Measurements from ENCODE around the gene TECTA.
A peak's percentile ranks its signal among the peaks of the same experiment; 100 is the strongest.

TECTA gene

GRCh38 chr11:121179306-121179705 is 78.3 kb downstream of the TECTA start:
- Histone ChIP-seq H3K9me3 (no peaks in the 10 kb centered on the region; the same call in 1 of the 2 replicates), H3K4me3 (ENCODE audit: low read depth, low read length) (no peak overlapping the region), H3K36me3 (no peaks in the 10 kb centered on the region), H3K27me3 (no peaks in the 10 kb centered on the region), H3K4me1 (no peaks in the 10 kb centered on the region)
- no peak for DNase-seq
- TF ChIP-seq CTCF (IDR thresholded peaks at IDR 0.05; ENCODE audit: low read depth, low read length), result no peak

GRCh38 chr11:121180183-121180582 is 79.1 kb downstream of the TECTA start:
- Histone ChIP-seq H3K9me3 (no peaks in the 10 kb centered on the region; the same call in 1 of the 2 replicates), H3K4me3 (ENCODE audit: low read depth, low read length) (no peak overlapping the region), H3K4me1 (no peaks in the 10 kb centered on the region), H3K36me3 (no peaks in the 10 kb centered on the region), H3K27me3 (no peaks in the 10 kb centered on the region)
- DNase-seq, result no peak
- TF ChIP-seq CTCF (IDR thresholded peaks at IDR 0.05; ENCODE audit: low read depth, low read length), result no peak

GRCh38 chr11:121188776-121189175 is 87.7 kb downstream of the TECTA start:
- Histone ChIP-seq H3K4me1 (no peaks in the 10 kb centered on the region), H3K36me3 (no peaks in the 10 kb centered on the region), H3K9me3 (no peaks in the 10 kb centered on the region), H3K27me3 (no peaks in the 10 kb centered on the region), H3K4me3 (ENCODE audit: low read depth, low read length) (no peak overlapping the region)
- TF ChIP-seq CTCF (IDR thresholded peaks at IDR 0.05; ENCODE audit: low read depth, low read length), result no peak
- no peak for DNase-seq

GRCh38 chr11:121191818-121192217 is 90.8 kb downstream of the TECTA start:
- Histone ChIP-seq H3K4me3 (ENCODE audit: low read depth, low read length) (no peak overlapping the region), H3K27me3 (no peaks in the 10 kb centered on the region), H3K4me1 (no peaks in the 10 kb centered on the region), H3K36me3 (no peaks in the 10 kb centered on the region), H3K9me3 (no peaks in the 10 kb centered on the region)
- no peak for TF ChIP-seq CTCF (IDR thresholded peaks at IDR 0.05; ENCODE audit: low read depth, low read length)
- no peak for DNase-seq

GRCh38 chr11:121194731-121195596 is 93.9 kb downstream of the TECTA start:
- TF ChIP-seq CTCF (IDR thresholded peaks at IDR 0.05; ENCODE audit: low read depth, low read length), result peak; percentile 86
- DNase-seq, result peak; percentile 66
- no peaks in the 10 kb centered on the region for H3K9me3 ChIP-seq
- no peaks in the 10 kb centered on the region for H3K27me3 ChIP-seq
- H3K4me3 ChIP-seq (ENCODE audit: low read depth, low read length), result 0 out of 2 replicates have a peak overlapping the region, but pooled peaks have one; percentile 8
- no peaks in the 10 kb centered on the region for H3K36me3 ChIP-seq
- H3K4me1 ChIP-seq, result no peaks in the 10 kb centered on the region

- Histone ChIP-seq H3K36me3 (no peaks in the 10 kb centered on the region), H3K27me3 (no peaks in the 10 kb centered on the region), H3K4me1 (no peaks in the 10 kb centered on the region), H3K9me3 (no peaks in the 10 kb centered on the region), H3K4me3 (ENCODE audit: low read depth, low read length) (no peak overlapping the region)
- TF ChIP-seq CTCF (IDR thresholded peaks at IDR 0.05; ENCODE audit: low read depth, low read length), result no peak
- no peak for DNase-seq
Observed at GRCh38 chr11:121198491-121198890, 97.4 kb downstream of the TECTA start.

All from BE2C (cell line).